Caco-2 (cell line): ENCODE data around the gene GTF2A1. TPM values are rescaled to one million over a fixed set of nuclear protein-coding genes. Genes with fewer than 3 reads are reported as not detected.
A peak's percentile ranks its signal among the peaks of the same experiment; 100 is the strongest.

Experiments used
- BruUV-seq: library from RNA; stranded (reverse); fragments of 400-500 nt; replicated peaks from 2 replicates; lab custom pipeline; 2021; lab: Mats Ljungman, UMichigan
- CTCF ChIA-PET: fragments of 300-600 bp; sonication (Branson Sonifier 250); formaldehyde crosslinking; loops from one replicate; lab custom pipeline; 2022; ENCODE audit warnings: antibody characterized with exemption; lab: Charles Lee
- POLR2A ChIA-PET: fragments of 300-600 bp; sonication (Branson Sonifier 250); formaldehyde crosslinking; loops from one replicate; lab custom pipeline; 2022; ENCODE audit warnings: antibody characterized with exemption; lab: Charles Lee
- DNase-seq, 2 experiments: peaks; one replicate each; pipeline versions ENCODE4 v3.0.0 to v3.0.0-alpha.2; 2020 to 2022
- H3K27me3 ChIP-seq: replicated peaks from 2 replicates; pipeline ENCODE4 v1.6.0; 2011; ENCODE audit warnings: low read length; ENCODE audit not compliant: control insufficient read depth, insufficient read depth
- H3K36me3 ChIP-seq: 2 replicates; pipeline ENCODE4 v1.5.1; 2011; ENCODE audit warnings: low read length; ENCODE audit not compliant: control insufficient read depth, insufficient read depth
- H3K4me1 ChIP-seq: fragments of 250-450 bp; sonication (Bioruptor Pico); 2 replicates; pipeline ENCODE4 v1.5.1; 2020; ENCODE audit warnings: mild to moderate bottlenecking
- H3K4me3 ChIP-seq: 2 replicates; pipeline ENCODE4 v1.5.1; 2011; ENCODE audit warnings: low read depth, mild to moderate bottlenecking, control low read depth, low read length
- H3K9me3 ChIP-seq: fragments of 250-450 bp; sonication (Bioruptor Pico); 2 replicates; pipeline ENCODE4 v1.5.1; 2020; ENCODE audit warnings: mild to moderate bottlenecking, moderate library complexity
- H3K27ac Mint-ChIP-seq: one replicate; pipeline ENCODE4 v1.8.0; 2022; ENCODE audit warnings: mixed read lengths; ENCODE audit not compliant: unreplicated experiment
- H3K27me3 Mint-ChIP-seq: one replicate; pipeline ENCODE4 v1.8.0; 2022; ENCODE audit warnings: mixed read lengths; ENCODE audit not compliant: insufficient read depth, unreplicated experiment
- H3K36me3 Mint-ChIP-seq: one replicate; pipeline ENCODE4 v1.8.0; 2022; ENCODE audit warnings: mild to moderate bottlenecking, mixed read lengths; ENCODE audit not compliant: insufficient read depth, unreplicated experiment
- H3K4me1 Mint-ChIP-seq: one replicate; pipeline ENCODE4 v1.8.0; 2022; ENCODE audit warnings: low read depth, mixed read lengths; ENCODE audit not compliant: unreplicated experiment
- H3K4me3 Mint-ChIP-seq: one replicate; pipeline ENCODE4 v1.8.0; 2022; ENCODE audit warnings: mild to moderate bottlenecking, moderate library complexity, mixed read lengths; ENCODE audit not compliant: unreplicated experiment
- H3K9me3 Mint-ChIP-seq: one replicate; pipeline ENCODE4 v1.8.0; 2022; ENCODE audit warnings: mixed read lengths; ENCODE audit not compliant: unreplicated experiment
- intact Hi-C: fragments of 100-400 bp; cut with micrococcal nuclease; formaldehyde crosslinking; loops from one replicate; pipeline ENCODE4 v1.10.0; 2022; ENCODE audit not compliant: unreplicated experiment
- total RNA-seq: library from RNA; stranded (reverse); gene quantifications from 2 replicates; pipeline ENCODE4 v1.2.3, GENCODE V29; 2022
- TF ChIP-seq, protein P1 (sequence below), 2 experiments: fragments of 200-600 bp in 1 of 2; IDR thresholded peaks; 1 replicate in 1 of 2; 2 replicates in 1 of 2; pipeline versions ENCODE4 v1.5.1 to v1.8.0; 2011 to 2022; ENCODE audit warnings: antibody characterized with exemption in 1 of 2, control low read depth in 1 of 2, inconsistent platforms in 1 of 2, low read depth in 1 of 2, low read length in 1 of 2, mild to moderate bottlenecking in 1 of 2, moderate library complexity in 1 of 2; ENCODE audit not compliant: insufficient read depth in 1 of 2, severe bottlenecking in 1 of 2, unreplicated experiment in 1 of 2

The GTF2A1 gene
- total RNA-seq, 1 experiment from 2014 or later = 42.7 TPM

DNA sequence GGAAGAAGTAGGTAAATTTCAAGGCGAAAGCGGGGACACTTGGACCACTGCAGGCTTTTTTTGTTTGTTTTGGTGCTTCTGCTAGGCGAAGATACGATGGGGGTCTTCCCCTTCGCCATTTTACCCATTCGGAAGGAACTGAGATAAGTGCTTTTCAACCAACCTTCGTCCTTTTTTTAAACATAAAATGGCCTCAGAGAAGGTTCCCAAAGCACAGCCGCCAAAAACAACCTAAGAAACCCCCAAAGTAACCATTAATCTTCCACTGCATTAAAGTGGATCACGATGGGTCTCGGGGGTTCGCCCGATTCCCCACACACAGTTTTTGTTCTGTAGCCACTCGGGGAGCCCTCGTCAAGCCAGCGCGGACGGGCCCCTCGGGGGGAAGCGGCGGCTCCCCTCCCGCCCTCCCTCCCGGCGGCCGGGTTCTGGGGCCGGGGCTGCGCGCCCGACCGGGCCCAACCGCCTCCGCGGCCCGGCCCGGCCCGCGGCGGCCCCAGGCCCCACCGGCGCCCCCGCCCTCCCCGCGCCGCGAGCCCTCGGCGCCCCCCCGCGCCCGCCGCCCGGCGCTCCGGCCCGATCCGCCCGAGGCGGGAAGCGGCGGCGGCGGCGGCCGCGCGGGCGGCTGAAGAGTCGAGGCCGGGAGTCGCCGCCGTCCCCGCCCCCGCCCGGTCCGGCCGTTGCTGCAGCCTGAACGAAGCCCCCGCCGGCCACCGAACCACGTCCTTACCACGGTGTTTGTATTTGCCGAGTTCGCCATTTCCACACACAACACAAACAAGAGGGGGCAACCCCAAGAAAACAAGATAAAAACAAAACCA, 790 bp downstream of the GTF2A1 start:
- Mint-ChIP-seq H3K36me3 (peaks cover 43% of the 10 kb centered on the region), H3K4me3 (peak overlapping the region; percentile 97), H3K9me3 (no peaks in the 10 kb centered on the region), H3K4me1 (peaks cover 9% of the 10 kb centered on the region), H3K27me3 (peaks cover 3% of the 10 kb centered on the region), H3K27ac (peak overlapping the region; percentile 98)
- DNase-seq = peak in 1 of 2 experiments; percentile 45
- POLR2A ChIA-PET = interaction anchor here (0.6 to 1.6 kb wide), 7 partner anchors 48 to 314 kb away, joined by 3 to 15 read pairs (median 5); partner anchors contain the start of gene SEL1L
- intact Hi-C loops = loop anchor here (1.0 to 5.0 kb wide), 4 partner anchors 217 to 312 kb away; partner anchors contain the start of gene SEL1L
- no peaks in the 10 kb centered on the region; the same call in 1 of the 2 replicates for H3K36me3 ChIP-seq
- H3K27me3 ChIP-seq = no peaks in the 10 kb centered on the region
- H3K4me3 ChIP-seq = peak overlapping the region; percentile 77
- BruUV-seq = TSS peak; percentile 88
- H3K9me3 ChIP-seq = no peaks in the 10 kb centered on the region
- H3K4me1 ChIP-seq = peaks cover 23% of the 10 kb centered on the region
- TF ChIP-seq, protein P1, sequence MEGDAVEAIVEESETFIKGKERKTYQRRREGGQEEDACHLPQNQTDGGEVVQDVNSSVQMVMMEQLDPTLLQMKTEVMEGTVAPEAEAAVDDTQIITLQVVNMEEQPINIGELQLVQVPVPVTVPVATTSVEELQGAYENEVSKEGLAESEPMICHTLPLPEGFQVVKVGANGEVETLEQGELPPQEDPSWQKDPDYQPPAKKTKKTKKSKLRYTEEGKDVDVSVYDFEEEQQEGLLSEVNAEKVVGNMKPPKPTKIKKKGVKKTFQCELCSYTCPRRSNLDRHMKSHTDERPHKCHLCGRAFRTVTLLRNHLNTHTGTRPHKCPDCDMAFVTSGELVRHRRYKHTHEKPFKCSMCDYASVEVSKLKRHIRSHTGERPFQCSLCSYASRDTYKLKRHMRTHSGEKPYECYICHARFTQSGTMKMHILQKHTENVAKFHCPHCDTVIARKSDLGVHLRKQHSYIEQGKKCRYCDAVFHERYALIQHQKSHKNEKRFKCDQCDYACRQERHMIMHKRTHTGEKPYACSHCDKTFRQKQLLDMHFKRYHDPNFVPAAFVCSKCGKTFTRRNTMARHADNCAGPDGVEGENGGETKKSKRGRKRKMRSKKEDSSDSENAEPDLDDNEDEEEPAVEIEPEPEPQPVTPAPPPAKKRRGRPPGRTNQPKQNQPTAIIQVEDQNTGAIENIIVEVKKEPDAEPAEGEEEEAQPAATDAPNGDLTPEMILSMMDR (IDR thresholded peaks at IDR 0.05; ENCODE audit: insufficient read depth in 1 of 2, low read depth in 1 of 2, low read length in 1 of 2, severe bottlenecking in 1 of 2, unreplicated experiment in 1 of 2) = no peak
- CTCF ChIA-PET = interaction anchor here (0.9 to 1.0 kb wide), 2 partner anchors 49 to 216 kb away, joined by 3 to 6 read pairs; no protein-coding TSS in a partner anchor

DNA sequence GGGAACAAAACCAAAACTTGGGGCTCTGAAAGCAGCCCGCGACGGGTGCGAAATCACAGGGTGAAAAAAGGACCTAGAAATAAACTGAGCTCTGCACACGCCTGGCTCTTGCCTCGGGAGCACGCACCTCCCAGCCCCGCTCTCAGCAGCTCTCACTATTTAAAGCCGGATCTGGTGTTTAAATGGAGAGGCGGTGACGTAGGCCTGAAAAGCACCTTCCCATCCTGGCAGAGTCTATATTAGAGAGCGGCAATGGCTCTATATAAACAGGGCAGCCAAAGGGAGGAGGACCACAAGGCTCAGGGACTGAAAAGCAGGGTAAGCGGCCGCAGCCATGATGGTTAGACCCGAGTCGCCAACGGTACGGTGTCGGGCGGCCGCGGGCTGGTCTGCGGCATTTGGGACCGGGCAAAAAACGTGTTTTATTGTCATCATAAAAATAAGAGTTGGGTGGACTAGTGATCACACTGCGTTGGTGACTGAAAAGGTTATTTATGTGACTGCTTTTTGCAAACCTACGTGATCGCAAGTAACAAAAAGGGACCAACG, 1.5 kb downstream of the GTF2A1 start:
- CTCF ChIA-PET = interaction anchor here (0.7 to 1.0 kb wide), 3 partner anchors 50 to 232 kb away, joined by 3 to 6 read pairs (median 3); no protein-coding TSS in a partner anchor
- H3K9me3 ChIP-seq = no peaks in the 10 kb centered on the region
- TF ChIP-seq, protein P1 (IDR thresholded peaks at IDR 0.05; ENCODE audit: insufficient read depth in 1 of 2, low read depth in 1 of 2, low read length in 1 of 2, severe bottlenecking in 1 of 2, unreplicated experiment in 1 of 2) = no peak
- peak overlapping the region; percentile 77 for H3K4me3 ChIP-seq
- Mint-ChIP-seq H3K4me3 (peak overlapping the region; percentile 97), H3K27me3 (peaks cover 3% of the 10 kb centered on the region), H3K4me1 (peaks cover 9% of the 10 kb centered on the region), H3K36me3 (peaks cover 47% of the 10 kb centered on the region), H3K9me3 (no peaks in the 10 kb centered on the region), H3K27ac (peak overlapping the region; percentile 98)
- BruUV-seq = TSS peak; percentile 35
- POLR2A ChIA-PET = interaction anchor here (0.6 to 1.2 kb wide), 5 partner anchors 49 to 342 kb away, joined by 3 to 5 read pairs (median 4); no protein-coding TSS in a partner anchor
- H3K27me3 ChIP-seq = no peaks in the 10 kb centered on the region
- H3K4me1 ChIP-seq = peaks cover 23% of the 10 kb centered on the region
- DNase-seq = peak; percentile 93 to 94
- H3K36me3 ChIP-seq = no peaks in the 10 kb centered on the region; the same call in 1 of the 2 replicates
- intact Hi-C loops = no loop called here

DNA sequence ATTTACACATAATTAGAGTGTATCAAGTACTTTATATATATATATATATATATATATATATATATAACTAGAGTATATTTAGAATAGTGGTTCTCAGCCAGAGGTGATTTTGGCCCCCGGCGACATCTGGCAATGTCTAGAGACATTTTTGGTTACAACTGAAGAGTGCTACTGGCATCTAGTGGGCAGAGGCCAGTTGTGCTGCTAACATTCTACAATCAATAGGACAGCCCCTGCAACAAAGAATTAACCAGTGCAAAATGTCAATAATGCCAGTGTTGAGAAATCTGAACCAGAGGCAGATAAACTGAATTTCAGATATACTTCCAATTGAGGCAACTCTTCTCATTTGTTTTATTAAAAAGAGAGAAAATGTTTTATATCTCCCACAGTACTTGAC, 8.9 kb downstream of the GTF2A1 start:
- H3K27ac Mint-ChIP-seq = no peak overlapping the region
- Histone ChIP-seq H3K9me3 (no peaks in the 10 kb centered on the region), H3K4me3 (no peak overlapping the region), H3K36me3 (no peaks in the 10 kb centered on the region; the same call in 1 of the 2 replicates), H3K27me3 (no peaks in the 10 kb centered on the region), H3K4me1 (no peaks in the 10 kb centered on the region; the same call in 1 of the 2 replicates)
- peaks cover 49% of the 10 kb centered on the region for H3K36me3 Mint-ChIP-seq
- H3K9me3 Mint-ChIP-seq = no peaks in the 10 kb centered on the region
- peak in 1 of 2 experiments; percentile 28 for DNase-seq
- CTCF ChIA-PET = no interaction called here
- no peak overlapping the region for H3K4me3 Mint-ChIP-seq
- POLR2A ChIA-PET = interaction anchor here (0.7 kb wide), 1 partner anchor 14 kb away, joined by 3 read pairs; no protein-coding TSS in a partner anchor
- BruUV-seq = no TSS peak
- no peaks in the 10 kb centered on the region for H3K4me1 Mint-ChIP-seq
- TF ChIP-seq, protein P1 (IDR thresholded peaks at IDR 0.05; ENCODE audit: insufficient read depth in 1 of 2, low read depth in 1 of 2, low read length in 1 of 2, severe bottlenecking in 1 of 2, unreplicated experiment in 1 of 2) = peak in 1 of 2 experiments; percentile 36
- H3K27me3 Mint-ChIP-seq = no peaks in the 10 kb centered on the region
- intact Hi-C loops = no loop called here
